Measurements from ENCODE around the gene PERM1. TPM values are rescaled to one million over a fixed set of nuclear protein-coding genes. Genes with fewer than 3 reads are reported as not detected.

The PERM1 gene
- total and polyA plus RNA-seq, 2 of the 8 experiments (the other 6 are each of a cell fraction or from before 2014, with no cell fraction given) = not detected

- TF ChIP-seq CTCF (IDR thresholded peaks at IDR 0.05; ENCODE audit: control extremely low read depth in 1 of 3, insufficient read depth in 1 of 3, low read depth in 1 of 3, low read length in 3 of 3) (no peak), CHD2 (IDR thresholded peaks at IDR 0.05; ENCODE audit: low read length) (no peak), RNF2 (IDR thresholded peaks at IDR 0.05; ENCODE audit: borderline replicate concordance, low read depth, low read length, missing control alignments, poor library complexity, severe bottlenecking) (no peak), SIX5 (IDR thresholded peaks at IDR 0.05; ENCODE audit: low read depth, low read length) (no peak), POU5F1 (IDR thresholded peaks at IDR 0.05; ENCODE audit: low read depth, low read length) (no peak), USF2 (IDR thresholded peaks at IDR 0.05; ENCODE audit: low read length) (no peak), CHD1 (IDR thresholded peaks at IDR 0.05; ENCODE audit: low read depth, low read length) (no peak)
Observed at GRCh38 chr1:963746-964525, 18.0 kb downstream of the PERM1 start (continued).
